ENCODE measurements around the gene EEF1AKMT1. TPM values are rescaled to one million over a fixed set of nuclear protein-coding genes. Genes with fewer than 3 reads are reported as not detected.

EEF1AKMT1 gene
- total and polyA plus RNA-seq, 11 donors: 4.5 to 10.2 (median 8.7) TPM

DNA sequence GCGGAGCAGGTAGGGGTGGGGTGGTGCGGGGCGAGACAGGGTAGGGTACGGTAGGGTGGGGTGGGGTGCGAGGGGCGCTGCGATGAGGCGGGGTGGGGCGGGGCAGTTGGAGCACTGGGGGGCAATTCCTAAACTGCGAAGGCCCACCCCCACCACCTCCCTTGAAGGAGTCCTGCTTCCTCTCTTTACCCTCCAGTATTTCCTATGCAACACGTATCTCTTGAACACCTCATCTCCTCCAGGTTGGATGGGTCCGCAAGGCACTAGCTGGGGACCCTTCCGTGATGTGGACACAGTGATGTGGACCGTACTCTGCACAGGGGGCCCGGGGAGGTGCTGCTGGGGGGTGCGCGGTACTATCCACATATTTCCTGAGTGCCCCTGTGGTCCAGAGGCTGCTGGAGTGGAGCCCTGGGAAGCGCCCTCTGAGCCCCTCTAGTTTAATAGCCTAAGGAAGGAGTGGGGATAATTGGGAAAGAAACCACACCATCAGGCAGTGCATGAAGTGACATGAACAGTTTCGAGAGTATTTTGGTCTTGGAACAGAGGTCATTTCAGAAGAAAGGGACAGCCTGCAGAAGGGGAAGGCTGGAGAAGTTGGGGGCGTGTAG, 69.2 kb downstream of the EEF1AKMT1 start:
- Histone ChIP-seq H3K27ac (peak overlapping the region in 2 of 12 donors; percentile 34 to 63), H3K36me3 (no peaks in the 10 kb centered on the region), H3K27me3 (peaks cover 0 to 25% (median 0%) of the 10 kb centered on the region in 9 donors), H3K4me3 (peak overlapping the region in 11 of 12 donors; percentile 16 to 74 (median 58)), H3K4me1 (peaks cover 0 to 23% (median 9%) of the 10 kb centered on the region in 12 donors), H3K9me3 (no peaks in the 10 kb centered on the region)
- DNase-seq (no peak), ATAC-seq (peak in 2 of 4 donors; percentile 5)
- intact Hi-C loops (cut with DNase I): loop anchor here in 7 of 10 donors (5.0 to 10.0 kb wide), 6 partner anchors 120 to 212 kb away; partner anchors contain the start of gene IFT88 (in 1 of the 7)
- TF ChIP-seq, protein P1, sequence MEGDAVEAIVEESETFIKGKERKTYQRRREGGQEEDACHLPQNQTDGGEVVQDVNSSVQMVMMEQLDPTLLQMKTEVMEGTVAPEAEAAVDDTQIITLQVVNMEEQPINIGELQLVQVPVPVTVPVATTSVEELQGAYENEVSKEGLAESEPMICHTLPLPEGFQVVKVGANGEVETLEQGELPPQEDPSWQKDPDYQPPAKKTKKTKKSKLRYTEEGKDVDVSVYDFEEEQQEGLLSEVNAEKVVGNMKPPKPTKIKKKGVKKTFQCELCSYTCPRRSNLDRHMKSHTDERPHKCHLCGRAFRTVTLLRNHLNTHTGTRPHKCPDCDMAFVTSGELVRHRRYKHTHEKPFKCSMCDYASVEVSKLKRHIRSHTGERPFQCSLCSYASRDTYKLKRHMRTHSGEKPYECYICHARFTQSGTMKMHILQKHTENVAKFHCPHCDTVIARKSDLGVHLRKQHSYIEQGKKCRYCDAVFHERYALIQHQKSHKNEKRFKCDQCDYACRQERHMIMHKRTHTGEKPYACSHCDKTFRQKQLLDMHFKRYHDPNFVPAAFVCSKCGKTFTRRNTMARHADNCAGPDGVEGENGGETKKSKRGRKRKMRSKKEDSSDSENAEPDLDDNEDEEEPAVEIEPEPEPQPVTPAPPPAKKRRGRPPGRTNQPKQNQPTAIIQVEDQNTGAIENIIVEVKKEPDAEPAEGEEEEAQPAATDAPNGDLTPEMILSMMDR (IDR thresholded peaks at IDR 0.05): no peak
- no peak for TF ChIP-seq POLR2A (IDR thresholded peaks at IDR 0.05)
- WGBS, 4 donors: 27 to 54% (median 35%) methylated on average over 12 to 20 of the region's 20 CpGs

DNA sequence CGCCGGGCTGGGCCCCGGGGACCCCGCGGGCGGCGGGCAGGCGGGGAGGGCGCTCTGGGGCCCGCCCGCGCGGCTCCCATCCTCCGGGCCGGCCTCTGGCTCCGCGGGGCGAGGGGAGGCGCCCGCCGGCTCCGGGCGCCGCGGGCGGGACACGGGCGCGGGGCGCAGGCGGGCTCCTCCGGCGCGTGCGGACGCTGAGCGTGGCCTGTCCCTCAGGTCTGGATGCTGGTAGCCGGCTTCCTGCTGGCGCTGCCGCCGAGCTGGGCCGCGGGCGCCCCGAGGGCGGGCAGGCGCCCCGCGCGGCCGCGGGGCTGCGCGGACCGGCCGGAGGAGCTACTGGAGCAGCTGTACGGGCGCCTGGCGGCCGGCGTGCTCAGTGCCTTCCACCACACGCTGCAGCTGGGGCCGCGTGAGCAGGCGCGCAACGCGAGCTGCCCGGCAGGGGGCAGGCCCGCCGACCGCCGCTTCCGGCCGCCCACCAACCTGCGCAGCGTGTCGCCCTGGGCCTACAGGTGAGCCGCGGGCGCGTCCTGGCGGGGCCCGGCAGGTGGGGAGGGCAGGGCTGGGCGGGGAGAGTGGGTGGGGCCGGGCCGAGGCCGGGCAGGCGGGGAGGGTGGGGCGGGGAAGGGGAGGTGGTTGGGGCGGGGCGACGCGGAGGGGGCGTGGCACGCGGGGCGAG, 69.8 kb downstream of the EEF1AKMT1 start:
- Histone ChIP-seq H3K4me1 (peaks cover 0 to 17% (median 5%) of the 10 kb centered on the region in 12 donors), H3K27me3 (peaks cover 0 to 25% (median 0%) of the 10 kb centered on the region in 9 donors), H3K4me3 (peak overlapping the region in 11 of 12 donors; percentile 16 to 74 (median 58)), H3K36me3 (no peaks in the 10 kb centered on the region), H3K9me3 (no peaks in the 10 kb centered on the region), H3K27ac (peak overlapping the region in 2 of 12 donors; percentile 34 to 63)
- TF ChIP-seq POLR2A (IDR thresholded peaks at IDR 0.05): no peak
- TF ChIP-seq, protein P1 (IDR thresholded peaks at IDR 0.05): peak; percentile 7 to 66 (median 42)
- intact Hi-C loops (cut with DNase I): loop anchor here in 5 of 10 donors (5.0 to 10.0 kb wide), 5 partner anchors 121 to 209 kb away; partner anchors contain the start of gene IFT88 (in 1 of the 5)
- WGBS, 4 donors: 0 to 1% methylated on average over 96 to 98 of the region's 98 CpGs; no CpG with 5 or more reads in 2 of the 4 donors
- ATAC-seq: peak; percentile 71 to 91 (median 85)
- peak; percentile 67 to 87 (median 79) for DNase-seq

DNA sequence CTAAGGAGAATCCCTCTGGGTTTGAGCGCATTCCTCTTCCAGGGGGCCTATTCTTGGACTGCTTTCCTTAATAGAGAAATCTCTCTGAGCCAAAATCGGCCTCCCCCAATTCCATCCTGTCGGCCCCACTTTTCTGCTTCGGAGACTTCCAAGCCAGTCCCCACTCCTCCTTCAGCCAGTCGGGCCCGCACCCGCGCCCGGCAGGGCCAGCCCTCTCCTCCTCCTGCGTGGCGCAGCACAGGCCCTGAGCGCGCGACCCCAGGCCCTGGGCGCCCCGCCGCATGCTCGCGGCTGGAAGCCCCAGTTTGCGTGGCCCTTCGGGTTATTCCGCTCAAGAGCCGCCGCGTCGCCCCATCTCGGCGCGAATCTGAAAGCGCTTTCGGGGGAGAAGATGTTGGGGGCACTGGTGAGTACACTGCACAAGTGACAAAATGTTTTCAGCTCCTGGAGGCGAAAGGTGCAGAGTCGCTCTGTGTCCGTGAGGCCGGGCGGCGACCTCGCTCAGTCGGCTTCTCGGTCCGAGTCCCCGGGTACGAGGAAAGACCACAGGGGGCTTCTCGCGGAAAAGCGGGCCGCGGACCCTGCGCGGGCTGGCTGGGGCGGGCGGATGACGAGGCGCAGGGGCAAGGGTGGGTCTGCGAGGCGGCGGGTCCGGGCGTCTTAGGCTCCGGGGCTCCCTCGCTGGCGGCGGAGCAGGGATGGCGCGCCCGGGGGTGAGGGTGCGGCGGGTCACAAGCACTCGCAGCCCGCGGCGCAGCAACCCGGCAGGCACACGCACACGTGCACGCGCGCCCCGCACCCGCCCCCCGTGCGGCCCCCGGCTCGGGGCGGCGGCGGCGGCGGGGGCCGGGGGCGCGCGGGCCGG, 70.6 kb downstream of the EEF1AKMT1 start, which contains the start of gene IL17D:
IL17D (plus strand) TSS at position 785 of the 865 bp plus-strand sequence. CDS start 303 bp downstream, outside the sequence.
- TF ChIP-seq, protein P1 (IDR thresholded peaks at IDR 0.05): no peak
- TF ChIP-seq POLR2A (IDR thresholded peaks at IDR 0.05): no peak
- no peak for DNase-seq
- intact Hi-C loops (cut with DNase I): loop anchor here in 5 of 10 donors (5.0 to 10.0 kb wide), 5 partner anchors 122 to 208 kb away; partner anchors contain the start of gene IFT88 (in 1 of the 5)
- Histone ChIP-seq H3K9me3 (no peaks in the 10 kb centered on the region), H3K36me3 (no peaks in the 10 kb centered on the region), H3K27ac (peak within 1 kb of the TSS in 6 of 12 donors; percentile 24 to 64 (median 52)), H3K27me3 (peaks cover 0 to 25% (median 0%) of the 10 kb centered on the region in 9 donors), H3K4me3 (peak within 1 kb of the TSS; percentile 39 to 84 (median 70)), H3K4me1 (peaks cover 0 to 17% (median 5%) of the 10 kb centered on the region in 12 donors)
- 1 to 3% (median 1%) methylated on average over 24 to 94 of the region's 94 CpGs for WGBS, 4 donors
- ATAC-seq: peak in 3 of 4 donors; percentile 38 to 53 (median 38)

All from heart left ventricle (tissue), 16 donors.